Thymus (tissue), 14 donors: ENCODE data around the gene LPXN. TPM values are rescaled to one million over a fixed set of nuclear protein-coding genes. Genes with fewer than 3 reads are reported as not detected.
A peak's percentile ranks its signal among the peaks of the same experiment; 100 is the strongest.

ENCODE experiments used
- DNase-seq, 9 donors: peaks; one replicate each; pipeline ENCODE4 v3.0.0-alpha.2; 2013; ENCODE audit warnings: low spot score in 9 of 9, low read depth in 6 of 9, missing footprints in 1 of 9
- H3K27ac ChIP-seq, 2 donors: one replicate each; pipeline ENCODE4 v1.5.1; 2013; ENCODE audit warnings: control low read depth in 1 of 2, low read depth in 1 of 2, low read length in 1 of 2, mild to moderate bottlenecking in 1 of 2, moderate library complexity in 1 of 2
- H3K27me3 ChIP-seq, 2 donors: one replicate each; pipeline ENCODE4 v1.5.1; 2013; ENCODE audit warnings: low read length in 1 of 2; ENCODE audit not compliant: control insufficient read depth in 2 of 2, insufficient read depth in 1 of 2
- H3K36me3 ChIP-seq, 2 donors: one replicate each; pipeline ENCODE4 v1.5.1; 2013; ENCODE audit warnings: low read length in 1 of 2, mild to moderate bottlenecking in 1 of 2, moderate library complexity in 1 of 2; ENCODE audit not compliant: control insufficient read depth in 2 of 2, insufficient read depth in 2 of 2
- H3K4me1 ChIP-seq, 2 donors: one replicate each; pipeline ENCODE4 v1.5.1; 2013; ENCODE audit warnings: low read length in 2 of 2; ENCODE audit not compliant: control insufficient read depth in 2 of 2, insufficient read depth in 2 of 2
- H3K4me3 ChIP-seq, 2 donors: one replicate each; pipeline ENCODE4 v1.5.1; 2013; ENCODE audit warnings: low read length in 2 of 2, control low read depth in 1 of 2, mild to moderate bottlenecking in 1 of 2
- H3K9me3 ChIP-seq, 2 donors: one replicate each; pipeline ENCODE4 v1.5.1; 2013; ENCODE audit warnings: low read length in 1 of 2, mild to moderate bottlenecking in 1 of 2; ENCODE audit not compliant: control insufficient read depth in 2 of 2, insufficient read depth in 1 of 2
- WGBS: extraction: QIAGEN DNeasy Blood & Tissue Kit; methylation state at CpG from one replicate; pipeline ENCODE4 v1.1.7; 2013; 5-methylcytosine and 5-hydroxymethylcytosine counted together
- long read RNA-seq, 10 donors: transcript quantifications; one replicate each; lab custom pipeline, GENCODE V29; 2026
- polyA plus RNA-seq: library from polyadenylated mRNA; stranded (reverse); fragments of 200-250 nt; gene quantifications from one replicate; pipeline ENCODE4 v1.2.3, GENCODE V29; 2013
- total RNA-seq: library from RNA; stranded (reverse); fragments of 120-200 nt; gene quantifications from one replicate; pipeline ENCODE4 v1.2.4, GENCODE V29; 2013
- donor health status: healthy.

LPXN gene
- total RNA-seq (67.5 TPM), polyA plus RNA-seq (58.8 TPM)
- long read RNA-seq, donor 1, partial matches to known transcripts, result 0 of 4 reads
- long read RNA-seq, donor 1, other reads (novel, unspliced or antisense), result 0 of 4 reads
- long read RNA-seq, donor 2, result 0 reads
- long read RNA-seq, donor 3, transcript LPXN-201 (9 exons, 1,833 nt), result major isoform, 37 of 81 reads
- long read RNA-seq, donor 3, partial matches to known transcripts, result 43 of 81 reads
- long read RNA-seq, donor 3, other reads (novel, unspliced or antisense), result 0 of 81 reads
- long read RNA-seq, donor 4, transcript LPXN-201 (9 exons, 1,833 nt), result major isoform, 8 of 23 reads
- long read RNA-seq, donor 4, partial matches to known transcripts, result 15 of 23 reads
- long read RNA-seq, donor 4, other reads (novel, unspliced or antisense), result 0 of 23 reads
- long read RNA-seq, donor 5, transcript LPXN-201 (9 exons, 1,833 nt), result major isoform, 22 of 39 reads
- long read RNA-seq, donor 5, partial matches to known transcripts, result 16 of 39 reads
- long read RNA-seq, donor 5, other reads (novel, unspliced or antisense), result 0 of 39 reads
- long read RNA-seq, donor 6, transcript LPXN-201 (9 exons, 1,833 nt), result major isoform, 22 of 64 reads
- long read RNA-seq, donor 6, partial matches to known transcripts, result 20 of 64 reads
- long read RNA-seq, donor 6, other reads (novel, unspliced or antisense), result 21 of 64 reads
- long read RNA-seq, donor 7, transcript LPXN-201 (9 exons, 1,833 nt), result major isoform, 28 of 28 reads
- long read RNA-seq, donor 7, partial matches to known transcripts, result 0 of 28 reads
- long read RNA-seq, donor 7, other reads (novel, unspliced or antisense), result 0 of 28 reads
- long read RNA-seq, donor 8, partial matches to known transcripts, result 0 of 4 reads
- long read RNA-seq, donor 8, other reads (novel, unspliced or antisense), result 0 of 4 reads
- long read RNA-seq, donor 9, transcript LPXN-201 (9 exons, 1,833 nt), result major isoform, 13 of 28 reads
- long read RNA-seq, donor 9, partial matches to known transcripts, result 13 of 28 reads
- long read RNA-seq, donor 9, other reads (novel, unspliced or antisense), result 0 of 28 reads
- long read RNA-seq, donor 10, transcript LPXN-201 (9 exons, 1,833 nt), result major isoform, 12 of 35 reads
- long read RNA-seq, donor 10, partial matches to known transcripts, result 23 of 35 reads
- long read RNA-seq, donor 10, other reads (novel, unspliced or antisense), result 0 of 35 reads

DNA sequence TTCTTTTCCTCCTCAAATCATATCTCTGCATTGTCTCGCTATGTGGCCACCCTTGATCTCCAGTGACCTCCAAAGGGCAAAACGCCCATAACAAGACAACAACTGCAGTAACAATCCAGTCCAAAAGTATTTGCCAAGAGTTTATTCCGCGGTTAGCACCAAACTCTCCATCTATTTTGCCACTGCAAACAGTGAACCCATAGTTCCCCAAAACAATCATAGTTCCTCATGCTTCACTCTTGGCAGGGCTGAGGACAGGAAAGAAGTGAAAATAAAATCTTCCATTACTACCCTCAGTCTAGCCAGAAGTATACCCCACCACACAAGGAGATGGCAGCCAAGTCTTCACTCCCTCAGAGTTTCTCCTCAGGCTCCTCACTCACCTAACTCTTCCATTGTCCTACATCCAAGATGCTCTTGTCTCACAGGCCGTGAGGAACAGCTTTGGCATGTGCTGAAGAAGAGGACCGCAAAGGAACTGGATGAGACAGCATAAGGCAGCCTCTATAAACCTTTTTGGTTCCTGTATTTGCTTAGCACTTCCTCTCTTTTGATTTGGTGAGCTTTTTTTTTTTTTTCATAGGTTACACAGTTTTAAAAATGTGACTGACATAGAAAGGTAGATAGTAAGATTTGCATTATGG, at the start of gene LPXN:
LPXN (minus strand) TSS at position 480 of the 644 bp plus-strand sequence; CDS start at position 396, 84 bp downstream.
- Histone ChIP-seq H3K4me1 (peaks cover 15 to 19% of the 10 kb centered on the region in 2 donors), H3K4me3 (peak within 1 kb of the TSS; percentile 91 to 95), H3K27ac (peak within 1 kb of the TSS; percentile 79 to 100), H3K9me3 (no peaks in the 10 kb centered on the region), H3K36me3 (peaks cover 0 to 2% of the 10 kb centered on the region in 2 donors), H3K27me3 (no peaks in the 10 kb centered on the region)
- 26% methylated on average over 6 of the region's 6 CpGs for WGBS
- peak in 7 of 9 donors; percentile 47 to 88 (median 72) for DNase-seq

DNA sequence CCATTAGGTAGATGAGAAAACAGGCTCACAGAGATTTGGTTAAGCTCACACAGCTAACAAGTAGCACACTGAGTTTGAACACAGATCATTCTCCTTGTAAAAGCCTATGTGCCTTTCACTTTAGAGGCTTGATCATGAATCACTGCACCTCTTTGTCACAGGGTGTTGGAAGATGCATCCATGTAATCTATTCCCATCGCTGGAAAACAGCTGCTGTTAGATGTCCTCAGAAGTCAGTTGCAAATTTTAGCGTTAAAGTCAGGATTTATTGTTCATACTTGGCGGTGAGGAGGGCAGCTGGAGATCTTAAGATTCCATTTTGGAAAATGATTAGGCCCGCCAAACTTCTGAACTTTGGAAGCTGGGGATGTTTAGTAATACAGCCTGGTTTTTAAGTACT, 49.4 kb upstream of the LPXN start:
- no peaks in the 10 kb centered on the region for H3K4me1 ChIP-seq
- H3K36me3 ChIP-seq, result peaks cover 20 to 60% of the 10 kb centered on the region in 2 donors
- no peaks in the 10 kb centered on the region for H3K27me3 ChIP-seq
- H3K9me3 ChIP-seq, result no peaks in the 10 kb centered on the region
- no peak overlapping the region for H3K27ac ChIP-seq
- DNase-seq, result no peak
- H3K4me3 ChIP-seq, result no peak overlapping the region
- WGBS, result 98% methylated on average over 4 of the region's 4 CpGs

- no peaks in the 10 kb centered on the region for H3K27me3 ChIP-seq
- DNase-seq, result no peak
- H3K4me1 ChIP-seq, result no peaks in the 10 kb centered on the region
- 95% methylated on average over 2 of the region's 2 CpGs for WGBS
- no peak within 1 kb of the TSS for H3K4me3 ChIP-seq
- H3K36me3 ChIP-seq, result peaks cover 33 to 87% of the 10 kb centered on the region in 2 donors
- peak within 1 kb of the TSS in 1 of 2 donors; percentile 2 for H3K27ac ChIP-seq
- H3K9me3 ChIP-seq, result no peaks in the 10 kb centered on the region
These were observed 46.7 kb upstream of the LPXN start, which contains the start of gene CNTF for GRCh38 chr11:58622344-58622743. Gene CNTF (plus strand): TSS chr11:58622665. CDS start chr11:58622753, 88 bp downstream.

GRCh38 chr11:58621586-58622262, 46.1 kb upstream of the LPXN start:
- peak overlapping the region in 1 of 2 donors; percentile 2 for H3K27ac ChIP-seq
- H3K9me3 ChIP-seq, result no peaks in the 10 kb centered on the region

DNA sequence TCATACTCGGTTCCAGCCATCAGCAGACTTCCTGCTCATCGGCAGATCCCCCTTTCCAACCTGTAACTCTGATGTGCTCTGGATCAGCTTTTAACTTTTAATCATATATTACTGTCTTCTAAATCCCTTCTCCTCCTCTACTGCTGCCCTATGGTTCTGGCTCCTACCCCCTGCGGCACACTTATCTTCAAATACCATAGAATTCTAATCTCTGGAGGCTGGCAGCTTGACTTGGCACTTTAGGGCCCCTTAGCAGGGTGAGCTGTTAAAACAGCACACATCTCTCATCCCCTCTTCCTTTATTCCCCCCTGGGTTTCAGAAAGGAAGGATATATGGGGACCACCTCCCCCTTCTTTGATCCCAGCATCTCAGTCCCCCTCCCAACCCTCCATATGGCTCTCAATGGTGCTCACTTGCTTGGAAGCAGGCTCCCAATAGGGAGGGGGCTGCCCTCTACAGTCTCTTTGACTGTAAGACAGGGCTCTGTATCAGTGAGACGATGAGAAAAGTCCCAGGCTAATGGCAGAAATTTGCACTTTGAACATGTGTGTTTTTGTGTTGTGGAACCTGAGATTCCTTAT, 42.4 kb upstream of the LPXN start:
- DNase-seq, result peak in 2 of 9 donors; percentile 12 to 55
- no peaks in the 10 kb centered on the region for H3K9me3 ChIP-seq
- no peak overlapping the region for H3K27ac ChIP-seq
- WGBS, result 97% methylated on average over 4 of the region's 4 CpGs
- peaks cover 30 to 92% of the 10 kb centered on the region in 2 donors for H3K36me3 ChIP-seq
- no peaks in the 10 kb centered on the region for H3K27me3 ChIP-seq
- H3K4me1 ChIP-seq, result no peaks in the 10 kb centered on the region
- H3K4me3 ChIP-seq, result no peak overlapping the region

More at GRCh38 chr11:58621586-58622262, 46.1 kb upstream of the LPXN start:
- no peak overlapping the region for H3K4me3 ChIP-seq
- peaks cover 38 to 93% of the 10 kb centered on the region in 2 donors for H3K36me3 ChIP-seq
- no peaks in the 10 kb centered on the region for H3K27me3 ChIP-seq
- no peaks in the 10 kb centered on the region for H3K4me1 ChIP-seq
- WGBS, result 85% methylated on average over 4 of the region's 4 CpGs
- DNase-seq, result peak in 2 of 9 donors; percentile 4 to 27

GRCh38 chr11:58616594-58616993, 40.9 kb upstream of the LPXN start:
- no peaks in the 10 kb centered on the region for H3K9me3 ChIP-seq
- H3K27me3 ChIP-seq, result no peaks in the 10 kb centered on the region
- H3K36me3 ChIP-seq, result peaks cover 26 to 91% of the 10 kb centered on the region in 2 donors
- no peak for DNase-seq
- no peak overlapping the region for H3K4me3 ChIP-seq
- H3K4me1 ChIP-seq, result no peaks in the 10 kb centered on the region
- no peak overlapping the region for H3K27ac ChIP-seq
- WGBS, result 98% methylated on average over 4 of the region's 4 CpGs

- no peak for DNase-seq
- peaks cover 26 to 91% of the 10 kb centered on the region in 2 donors for H3K36me3 ChIP-seq
- WGBS, result 99% methylated on average over 1 of the region's 1 CpG
- no peaks in the 10 kb centered on the region for H3K4me1 ChIP-seq
- no peak overlapping the region for H3K27ac ChIP-seq
- H3K4me3 ChIP-seq, result no peak overlapping the region
- no peaks in the 10 kb centered on the region for H3K9me3 ChIP-seq
- no peaks in the 10 kb centered on the region for H3K27me3 ChIP-seq
These were observed 39.9 kb upstream of the LPXN start for GRCh38 chr11:58615559-58615958.

DNA sequence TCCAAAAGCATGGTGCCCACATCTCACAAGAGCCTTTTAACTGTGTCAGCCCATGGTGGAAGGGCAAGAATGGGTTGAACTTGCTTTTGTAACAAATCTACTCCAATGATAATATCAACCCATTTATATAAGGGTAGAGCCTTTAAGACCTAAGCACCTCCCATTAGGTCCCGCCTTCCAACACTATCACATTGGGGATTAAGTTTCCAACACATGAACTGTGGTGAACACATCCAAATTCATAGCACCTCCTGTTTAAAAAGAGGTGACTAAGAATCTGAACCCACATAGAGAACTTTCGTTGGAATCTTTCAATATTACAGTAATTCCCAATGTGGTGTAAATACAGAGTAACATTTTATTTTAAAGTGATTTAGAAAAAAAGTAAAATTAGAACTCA, 37.6 kb upstream of the LPXN start:
- DNase-seq, result no peak
- H3K27ac ChIP-seq, result no peak overlapping the region
- H3K9me3 ChIP-seq, result no peaks in the 10 kb centered on the region
- H3K36me3 ChIP-seq, result peaks cover 25 to 78% of the 10 kb centered on the region in 2 donors
- 98% methylated on average over 2 of the region's 2 CpGs for WGBS
- no peak overlapping the region for H3K4me3 ChIP-seq
- H3K27me3 ChIP-seq, result no peaks in the 10 kb centered on the region
- H3K4me1 ChIP-seq, result no peaks in the 10 kb centered on the region
